Measurements from ENCODE around the gene ZNF705A.
A peak's percentile ranks its signal among the peaks of the same experiment; 100 is the strongest.
"Not testable (repeated sequence)": the region's sequence is repeated elsewhere in the genome, so short reads cannot be mapped to it uniquely, and the experiment has no call there.

The ZNF705A gene

DNA sequence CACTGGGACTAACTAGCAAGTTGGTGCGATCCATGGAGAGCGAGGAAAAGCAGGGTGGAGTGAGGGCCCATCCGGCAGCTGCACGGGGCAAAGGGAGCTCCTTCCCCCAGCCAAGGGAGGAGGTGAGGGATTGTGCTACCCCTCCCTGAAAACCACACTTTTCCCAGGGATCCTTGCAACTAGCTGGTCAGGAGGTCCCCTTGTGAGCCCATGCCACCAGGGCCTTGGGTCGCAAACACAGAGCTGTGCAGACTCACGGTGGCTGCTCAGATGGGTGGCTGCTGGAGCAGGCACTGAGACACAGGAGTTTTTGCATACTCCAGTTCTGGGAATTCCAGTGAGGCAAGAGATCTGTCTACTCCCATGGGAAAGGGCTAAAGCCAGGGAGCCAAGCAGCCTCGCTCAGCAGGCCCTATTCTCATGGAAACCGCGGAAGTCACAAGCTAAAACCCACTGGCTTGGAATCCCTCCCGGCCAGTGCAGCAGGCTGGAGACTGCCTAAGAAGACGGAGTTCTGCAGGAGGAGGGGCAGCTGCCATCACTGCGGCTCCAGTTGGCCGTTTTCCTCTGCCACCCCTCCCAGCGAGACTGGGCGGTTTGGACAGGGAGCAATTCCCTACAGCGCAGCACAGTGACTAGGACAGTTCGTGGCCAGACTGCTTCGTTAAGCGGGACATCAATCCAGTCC lies 10.9 kb upstream of the ZNF705A start:
- DNase-seq (ENCODE audit: low spot score): no peak
- no peak for ATAC-seq (ENCODE audit: low read depth)
- no peaks in the 10 kb centered on the region for H3K36me3 ChIP-seq (ENCODE audit: low read depth)
- H3K4me1 ChIP-seq (ENCODE audit: insufficient read depth, poor library complexity, severe bottlenecking): no peaks in the 10 kb centered on the region
- H3K4me3 ChIP-seq (ENCODE audit: severe bottlenecking): no peak overlapping the region
- H3K27ac ChIP-seq (ENCODE audit: poor library complexity, severe bottlenecking): no peak overlapping the region
- H3K9me3 ChIP-seq (ENCODE audit: severe bottlenecking): no peaks in the 10 kb centered on the region
- TF ChIP-seq, protein P1, sequence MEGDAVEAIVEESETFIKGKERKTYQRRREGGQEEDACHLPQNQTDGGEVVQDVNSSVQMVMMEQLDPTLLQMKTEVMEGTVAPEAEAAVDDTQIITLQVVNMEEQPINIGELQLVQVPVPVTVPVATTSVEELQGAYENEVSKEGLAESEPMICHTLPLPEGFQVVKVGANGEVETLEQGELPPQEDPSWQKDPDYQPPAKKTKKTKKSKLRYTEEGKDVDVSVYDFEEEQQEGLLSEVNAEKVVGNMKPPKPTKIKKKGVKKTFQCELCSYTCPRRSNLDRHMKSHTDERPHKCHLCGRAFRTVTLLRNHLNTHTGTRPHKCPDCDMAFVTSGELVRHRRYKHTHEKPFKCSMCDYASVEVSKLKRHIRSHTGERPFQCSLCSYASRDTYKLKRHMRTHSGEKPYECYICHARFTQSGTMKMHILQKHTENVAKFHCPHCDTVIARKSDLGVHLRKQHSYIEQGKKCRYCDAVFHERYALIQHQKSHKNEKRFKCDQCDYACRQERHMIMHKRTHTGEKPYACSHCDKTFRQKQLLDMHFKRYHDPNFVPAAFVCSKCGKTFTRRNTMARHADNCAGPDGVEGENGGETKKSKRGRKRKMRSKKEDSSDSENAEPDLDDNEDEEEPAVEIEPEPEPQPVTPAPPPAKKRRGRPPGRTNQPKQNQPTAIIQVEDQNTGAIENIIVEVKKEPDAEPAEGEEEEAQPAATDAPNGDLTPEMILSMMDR (IDR thresholded peaks at IDR 0.05; ENCODE audit: poor library complexity, severe bottlenecking): no peak
- H3K27me3 ChIP-seq (ENCODE audit: insufficient read depth, poor library complexity, severe bottlenecking): no peaks in the 10 kb centered on the region

DNA sequence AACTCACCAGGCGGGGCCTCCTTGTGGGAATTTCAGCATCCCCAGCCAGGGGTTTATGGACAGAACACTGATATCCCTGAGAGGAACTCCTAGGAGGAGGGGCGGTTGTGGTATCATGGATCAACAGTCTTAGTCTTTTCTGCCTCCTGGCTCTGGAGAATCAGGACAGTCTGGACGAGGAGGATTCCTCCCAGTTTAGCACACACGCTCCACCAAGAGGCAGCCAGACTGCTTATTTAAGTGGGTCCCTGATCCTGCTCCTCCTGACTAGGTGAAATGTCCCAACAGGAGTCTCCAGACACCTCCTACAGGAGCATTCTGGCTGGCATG lies 10.4 kb upstream of the ZNF705A start:
- no peak for DNase-seq (ENCODE audit: low spot score)
- H3K9me3 ChIP-seq (ENCODE audit: severe bottlenecking): no peaks in the 10 kb centered on the region
- no peaks in the 10 kb centered on the region for H3K36me3 ChIP-seq (ENCODE audit: low read depth)
- H3K4me1 ChIP-seq (ENCODE audit: insufficient read depth, poor library complexity, severe bottlenecking): no peaks in the 10 kb centered on the region
- no peaks in the 10 kb centered on the region for H3K27me3 ChIP-seq (ENCODE audit: insufficient read depth, poor library complexity, severe bottlenecking)
- no peak overlapping the region for H3K27ac ChIP-seq (ENCODE audit: poor library complexity, severe bottlenecking)
- ATAC-seq (ENCODE audit: low read depth): no peak
- TF ChIP-seq, protein P1 (IDR thresholded peaks at IDR 0.05; ENCODE audit: poor library complexity, severe bottlenecking): no peak
- H3K4me3 ChIP-seq (ENCODE audit: severe bottlenecking): no peak overlapping the region

DNA sequence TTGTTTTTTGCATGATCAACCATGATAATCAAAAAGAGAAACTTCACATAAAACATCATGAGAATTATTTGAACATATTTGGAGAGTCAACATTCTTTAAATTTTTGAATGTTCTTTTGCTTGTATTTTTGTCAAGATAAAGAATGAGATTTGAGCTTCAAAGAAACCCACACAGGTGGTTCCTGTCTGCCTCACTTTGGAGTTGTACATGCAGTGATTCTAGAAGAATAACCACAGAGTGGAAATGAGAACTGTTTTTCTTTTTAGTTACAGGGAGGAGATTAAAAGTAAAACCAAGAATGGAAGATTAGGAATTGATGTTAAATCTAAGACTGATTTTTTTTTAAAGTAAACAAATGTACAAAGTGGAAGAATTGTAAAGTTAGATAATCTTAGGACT lies 2.3 kb upstream of the ZNF705A start:
- Histone ChIP-seq H3K4me3 (ENCODE audit: severe bottlenecking) (no peak overlapping the region), H3K36me3 (ENCODE audit: low read depth) (no peaks in the 10 kb centered on the region), H3K9me3 (ENCODE audit: severe bottlenecking) (no peaks in the 10 kb centered on the region), H3K4me1 (ENCODE audit: insufficient read depth, poor library complexity, severe bottlenecking) (peaks cover 14% of the 10 kb centered on the region), H3K27me3 (ENCODE audit: insufficient read depth, poor library complexity, severe bottlenecking) (no peaks in the 10 kb centered on the region), H3K27ac (ENCODE audit: poor library complexity, severe bottlenecking) (no peak overlapping the region)
- TF ChIP-seq, protein P1 (IDR thresholded peaks at IDR 0.05; ENCODE audit: poor library complexity, severe bottlenecking): no peak
- no peak for ATAC-seq (ENCODE audit: low read depth)
- no peak for DNase-seq (ENCODE audit: low spot score)

DNA sequence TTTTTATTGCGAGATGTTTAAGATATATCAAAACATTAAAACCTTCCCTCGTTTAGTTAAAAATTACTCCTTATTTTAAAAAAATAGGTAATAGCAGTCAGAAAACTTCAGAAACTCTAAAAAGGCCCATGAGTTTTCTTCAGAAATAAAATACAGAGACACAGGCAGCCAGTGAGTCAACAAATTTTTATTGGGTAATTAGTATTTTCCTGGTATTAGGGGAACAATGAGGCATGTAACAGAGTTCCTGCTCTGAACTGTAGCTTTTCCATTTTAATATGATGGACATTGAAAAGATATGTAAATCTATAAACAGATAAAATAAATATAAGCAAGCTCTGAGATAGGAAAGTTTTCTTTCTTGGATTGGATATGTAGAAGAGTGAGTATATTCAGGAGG lies 399 bp upstream of the ZNF705A start:
- H3K36me3 ChIP-seq (ENCODE audit: low read depth): no peaks in the 10 kb centered on the region
- H3K9me3 ChIP-seq (ENCODE audit: severe bottlenecking): no peaks in the 10 kb centered on the region
- peak overlapping the region; percentile 76 for H3K27ac ChIP-seq (ENCODE audit: poor library complexity, severe bottlenecking)
- TF ChIP-seq, protein P1 (IDR thresholded peaks at IDR 0.05; ENCODE audit: poor library complexity, severe bottlenecking): no peak
- H3K27me3 ChIP-seq (ENCODE audit: insufficient read depth, poor library complexity, severe bottlenecking): no peaks in the 10 kb centered on the region
- DNase-seq (ENCODE audit: low spot score) (no peak), ATAC-seq (ENCODE audit: low read depth) (0 out of 3 replicates have a peak, but pooled peaks have one; percentile 25)
- H3K4me3 ChIP-seq (ENCODE audit: severe bottlenecking): no peak overlapping the region
- peaks cover 14% of the 10 kb centered on the region for H3K4me1 ChIP-seq (ENCODE audit: insufficient read depth, poor library complexity, severe bottlenecking)

DNA sequence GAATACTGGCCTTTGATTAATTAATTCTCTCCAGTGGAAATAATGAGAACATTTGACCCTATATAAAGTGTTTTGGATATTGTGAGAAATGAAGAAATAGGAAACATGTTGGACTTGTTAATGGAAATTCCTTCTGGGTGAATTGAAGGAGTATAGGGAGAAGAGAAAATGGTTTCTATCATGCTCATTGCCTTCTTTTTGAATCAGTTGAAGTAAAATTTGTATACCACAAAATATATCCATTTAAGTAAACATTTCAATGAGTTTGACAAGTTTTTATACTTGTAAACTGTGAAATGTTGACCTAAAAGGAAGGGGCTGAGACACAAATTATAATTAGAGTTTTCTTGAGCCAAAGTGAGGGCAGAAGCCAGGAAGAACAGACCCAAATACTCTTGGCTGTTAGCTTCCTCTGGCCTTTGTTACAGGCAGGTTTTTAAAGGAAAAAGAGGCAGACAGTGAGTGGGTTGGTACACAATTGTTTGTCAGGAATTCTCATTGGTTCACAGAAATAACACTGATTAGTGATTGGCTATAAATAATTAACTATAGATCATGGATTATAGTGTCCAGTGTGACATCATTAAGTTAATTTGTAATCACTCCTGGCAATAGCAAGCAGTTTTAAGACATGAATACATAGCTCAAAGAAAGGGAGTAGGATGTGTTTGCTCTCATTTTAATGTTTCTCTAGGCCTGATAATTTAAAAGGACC lies 826 bp downstream of the ZNF705A start:
- Histone ChIP-seq H3K36me3 (ENCODE audit: low read depth) (no peaks in the 10 kb centered on the region), H3K9me3 (ENCODE audit: severe bottlenecking) (no peaks in the 10 kb centered on the region), H3K27ac (ENCODE audit: poor library complexity, severe bottlenecking) (peak overlapping the region; percentile 76), H3K4me3 (ENCODE audit: severe bottlenecking) (no peak overlapping the region), H3K27me3 (ENCODE audit: insufficient read depth, poor library complexity, severe bottlenecking) (no peaks in the 10 kb centered on the region), H3K4me1 (ENCODE audit: insufficient read depth, poor library complexity, severe bottlenecking) (peaks cover 14% of the 10 kb centered on the region)
- TF ChIP-seq, protein P1 (IDR thresholded peaks at IDR 0.05; ENCODE audit: poor library complexity, severe bottlenecking): no peak
- DNase-seq (ENCODE audit: low spot score): no peak
- ATAC-seq (ENCODE audit: low read depth): no peak

DNA sequence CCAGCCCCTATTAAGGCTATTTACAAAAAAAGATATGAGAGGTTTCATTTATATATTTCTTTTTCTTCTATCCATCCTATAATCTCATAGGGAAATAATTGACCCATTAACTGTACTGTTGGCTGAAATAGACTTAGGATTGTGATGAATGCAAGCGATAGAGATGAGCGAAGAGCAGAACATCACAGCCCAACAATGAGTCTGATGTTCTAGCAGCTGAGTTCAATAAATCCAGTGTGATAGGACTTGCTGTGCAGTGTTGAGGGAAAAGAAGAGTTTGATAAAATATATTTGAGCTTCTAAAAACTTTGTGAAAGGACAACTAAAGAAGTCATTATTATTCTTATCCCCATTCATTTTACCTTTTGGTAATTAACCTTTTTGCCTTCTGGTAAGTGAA lies 16.1 kb downstream of the ZNF705A start:
- H3K36me3 ChIP-seq (ENCODE audit: low read depth); H3K27ac ChIP-seq (ENCODE audit: poor library complexity, severe bottlenecking); ATAC-seq (ENCODE audit: low read depth); DNase-seq (ENCODE audit: low spot score); H3K27me3 ChIP-seq (ENCODE audit: insufficient read depth, poor library complexity, severe bottlenecking); H3K9me3 ChIP-seq (ENCODE audit: severe bottlenecking); H3K4me3 ChIP-seq (ENCODE audit: severe bottlenecking); H3K4me1 ChIP-seq (ENCODE audit: insufficient read depth, poor library complexity, severe bottlenecking): not testable (repeated sequence)

All from RWPE2 (cell line).